Mucosa of stomach (tissue), 1 donor: ENCODE data around the gene MATN3.
A peak's percentile ranks its signal among the peaks of the same experiment; 100 is the strongest.
"Not testable (repeated sequence)": the region's sequence is repeated elsewhere in the genome, so short reads cannot be mapped to it uniquely, and the experiment has no call there.

Experiments
- H3K27me3 ChIP-seq: one replicate; pipeline ENCODE4 v1.7.0; 2013; ENCODE audit warnings: mild to moderate bottlenecking, low read length; ENCODE audit not compliant: control insufficient read depth, insufficient read depth
- H3K36me3 ChIP-seq: one replicate; pipeline ENCODE4 v1.7.0; 2013; ENCODE audit warnings: low read length; ENCODE audit not compliant: control insufficient read depth, insufficient read depth
- H3K4me1 ChIP-seq: one replicate; pipeline ENCODE4 v1.7.0; 2013; ENCODE audit warnings: mild to moderate bottlenecking, low read length; ENCODE audit not compliant: control insufficient read depth, insufficient read depth
- H3K4me3 ChIP-seq: one replicate; pipeline ENCODE4 v1.7.0; 2013; ENCODE audit warnings: low read length
- H3K9ac ChIP-seq: one replicate; pipeline ENCODE4 v1.7.0; 2013; ENCODE audit warnings: mild to moderate bottlenecking, low read length, moderate library complexity
- H3K9me3 ChIP-seq: one replicate; pipeline ENCODE4 v1.7.0; 2013; ENCODE audit warnings: mild to moderate bottlenecking, low read length, moderate library complexity; ENCODE audit not compliant: control insufficient read depth
- donor health status: Pancreatic carcinoma.

The MATN3 gene

GRCh38 chr2:20050104-20050645, 37.7 kb upstream of the MATN3 start:
- H3K36me3 ChIP-seq = no peaks in the 10 kb centered on the region
- no peaks in the 10 kb centered on the region for H3K9me3 ChIP-seq
- H3K9ac ChIP-seq = peak overlapping the region; percentile 77
- peak overlapping the region; percentile 70 for H3K4me3 ChIP-seq
- H3K27me3 ChIP-seq = no peaks in the 10 kb centered on the region
- peaks cover 6% of the 10 kb centered on the region for H3K4me1 ChIP-seq

GRCh38 chr2:20049637-20050036, 37.2 kb upstream of the MATN3 start:
- peak overlapping the region; percentile 77 for H3K9ac ChIP-seq
- H3K4me1 ChIP-seq = peaks cover 6% of the 10 kb centered on the region

GRCh38 chr2:20048488-20049448, 36.3 kb upstream of the MATN3 start:
- H3K9me3 ChIP-seq = no peaks in the 10 kb centered on the region
- H3K27me3 ChIP-seq = no peaks in the 10 kb centered on the region
- H3K4me1 ChIP-seq = peaks cover 6% of the 10 kb centered on the region
- H3K9ac ChIP-seq = peak overlapping the region; percentile 32
- H3K4me3 ChIP-seq = no peak overlapping the region
- H3K36me3 ChIP-seq = no peaks in the 10 kb centered on the region

More at GRCh38 chr2:20049637-20050036, 37.2 kb upstream of the MATN3 start:
- H3K36me3 ChIP-seq = no peaks in the 10 kb centered on the region
- H3K27me3 ChIP-seq = no peaks in the 10 kb centered on the region
- peak overlapping the region; percentile 70 for H3K4me3 ChIP-seq
- H3K9me3 ChIP-seq = no peaks in the 10 kb centered on the region

- not testable (repeated sequence) for H3K4me3 ChIP-seq, H3K9ac ChIP-seq, H3K27me3 ChIP-seq, H3K9me3 ChIP-seq, H3K36me3 ChIP-seq
- H3K4me1 ChIP-seq = peaks cover 19% of the 10 kb centered on the region
Measured at GRCh38 chr2:20045712-20046292, 33.3 kb upstream of the MATN3 start.

GRCh38 chr2:20044778-20045177, 32.3 kb upstream of the MATN3 start:
- H3K9me3 ChIP-seq = no peaks in the 10 kb centered on the region
- no peak overlapping the region for H3K9ac ChIP-seq
- H3K27me3 ChIP-seq = no peaks in the 10 kb centered on the region
- no peaks in the 10 kb centered on the region for H3K36me3 ChIP-seq
- no peak overlapping the region for H3K4me3 ChIP-seq
- peaks cover 22% of the 10 kb centered on the region for H3K4me1 ChIP-seq

GRCh38 chr2:20042531-20042930, 30.1 kb upstream of the MATN3 start:
- H3K4me1 ChIP-seq = peaks cover 16% of the 10 kb centered on the region
- H3K27me3 ChIP-seq = no peaks in the 10 kb centered on the region
- no peaks in the 10 kb centered on the region for H3K9me3 ChIP-seq
- no peaks in the 10 kb centered on the region for H3K36me3 ChIP-seq
- no peak overlapping the region for H3K9ac ChIP-seq
- H3K4me3 ChIP-seq = no peak overlapping the region

- no peaks in the 10 kb centered on the region for H3K36me3 ChIP-seq
- H3K4me1 ChIP-seq = peaks cover 23% of the 10 kb centered on the region
Measured at GRCh38 chr2:20040489-20041172, 28.2 kb upstream of the MATN3 start.

GRCh38 chr2:20037660-20038059, 25.2 kb upstream of the MATN3 start:
- Histone ChIP-seq H3K36me3 (no peaks in the 10 kb centered on the region), H3K4me3 (no peak overlapping the region), H3K9ac (no peak overlapping the region), H3K4me1 (peaks cover 23% of the 10 kb centered on the region), H3K9me3 (no peaks in the 10 kb centered on the region), H3K27me3 (no peaks in the 10 kb centered on the region)

More at GRCh38 chr2:20040489-20041172, 28.2 kb upstream of the MATN3 start:
- H3K9ac ChIP-seq = no peak overlapping the region
- no peaks in the 10 kb centered on the region for H3K27me3 ChIP-seq
- H3K4me3 ChIP-seq = no peak overlapping the region
- no peaks in the 10 kb centered on the region for H3K9me3 ChIP-seq

GRCh38 chr2:20035955-20036666, 23.6 kb upstream of the MATN3 start:
- Histone ChIP-seq H3K9me3 (no peaks in the 10 kb centered on the region), H3K36me3 (no peaks in the 10 kb centered on the region), H3K4me3 (no peak overlapping the region), H3K27me3 (no peaks in the 10 kb centered on the region), H3K9ac (no peak overlapping the region), H3K4me1 (peaks cover 10% of the 10 kb centered on the region)

GRCh38 chr2:20034821-20035220, 22.4 kb upstream of the MATN3 start:
- Histone ChIP-seq H3K9ac (no peak overlapping the region), H3K4me3 (no peak overlapping the region), H3K27me3 (no peaks in the 10 kb centered on the region), H3K4me1 (peaks cover 7% of the 10 kb centered on the region), H3K36me3 (no peaks in the 10 kb centered on the region), H3K9me3 (no peaks in the 10 kb centered on the region)

GRCh38 chr2:20034218-20034617, 21.8 kb upstream of the MATN3 start:
- H3K4me3 ChIP-seq = no peak overlapping the region
- no peak overlapping the region for H3K9ac ChIP-seq
- H3K27me3 ChIP-seq = no peaks in the 10 kb centered on the region
- H3K9me3 ChIP-seq = no peaks in the 10 kb centered on the region
- no peaks in the 10 kb centered on the region for H3K36me3 ChIP-seq
- H3K4me1 ChIP-seq = peaks cover 7% of the 10 kb centered on the region
